ENCODE measurements around the gene CEACAM1. TPM values are rescaled to one million over a fixed set of nuclear protein-coding genes. Genes with fewer than 3 reads are reported as not detected.

CEACAM1 gene
- total RNA-seq, 1 donor from 2014 or later, result 0.46 TPM

DNA sequence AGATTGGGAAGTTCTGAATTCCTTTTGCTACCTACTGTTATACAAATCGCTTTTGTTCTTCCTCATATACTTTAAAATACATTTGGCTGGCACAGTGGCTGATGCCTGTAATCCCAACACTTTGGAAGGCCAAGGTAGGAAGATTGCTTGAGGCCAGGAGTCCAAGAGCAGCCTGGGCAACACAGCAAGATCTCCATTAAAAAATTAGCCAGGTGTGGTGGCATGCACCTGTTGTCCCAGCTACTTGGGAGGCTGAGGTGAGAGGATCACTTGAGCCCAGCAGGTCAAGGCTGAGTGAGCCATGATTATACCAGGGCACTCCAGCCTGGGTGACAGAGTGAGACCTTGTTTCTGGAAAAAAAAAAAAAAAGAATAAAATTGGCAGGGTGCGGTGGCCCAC, 51.2 kb downstream of the CEACAM1 start:
- H3K4me3 ChIP-seq (ENCODE audit: low read depth, low read length), result no peak overlapping the region
- no peak for DNase-seq (ENCODE audit: low read depth)
- TF ChIP-seq, protein P1, sequence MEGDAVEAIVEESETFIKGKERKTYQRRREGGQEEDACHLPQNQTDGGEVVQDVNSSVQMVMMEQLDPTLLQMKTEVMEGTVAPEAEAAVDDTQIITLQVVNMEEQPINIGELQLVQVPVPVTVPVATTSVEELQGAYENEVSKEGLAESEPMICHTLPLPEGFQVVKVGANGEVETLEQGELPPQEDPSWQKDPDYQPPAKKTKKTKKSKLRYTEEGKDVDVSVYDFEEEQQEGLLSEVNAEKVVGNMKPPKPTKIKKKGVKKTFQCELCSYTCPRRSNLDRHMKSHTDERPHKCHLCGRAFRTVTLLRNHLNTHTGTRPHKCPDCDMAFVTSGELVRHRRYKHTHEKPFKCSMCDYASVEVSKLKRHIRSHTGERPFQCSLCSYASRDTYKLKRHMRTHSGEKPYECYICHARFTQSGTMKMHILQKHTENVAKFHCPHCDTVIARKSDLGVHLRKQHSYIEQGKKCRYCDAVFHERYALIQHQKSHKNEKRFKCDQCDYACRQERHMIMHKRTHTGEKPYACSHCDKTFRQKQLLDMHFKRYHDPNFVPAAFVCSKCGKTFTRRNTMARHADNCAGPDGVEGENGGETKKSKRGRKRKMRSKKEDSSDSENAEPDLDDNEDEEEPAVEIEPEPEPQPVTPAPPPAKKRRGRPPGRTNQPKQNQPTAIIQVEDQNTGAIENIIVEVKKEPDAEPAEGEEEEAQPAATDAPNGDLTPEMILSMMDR (conservative IDR thresholded peaks at IDR 0.05; ENCODE audit: low read depth, low read length), result no peak

DNA sequence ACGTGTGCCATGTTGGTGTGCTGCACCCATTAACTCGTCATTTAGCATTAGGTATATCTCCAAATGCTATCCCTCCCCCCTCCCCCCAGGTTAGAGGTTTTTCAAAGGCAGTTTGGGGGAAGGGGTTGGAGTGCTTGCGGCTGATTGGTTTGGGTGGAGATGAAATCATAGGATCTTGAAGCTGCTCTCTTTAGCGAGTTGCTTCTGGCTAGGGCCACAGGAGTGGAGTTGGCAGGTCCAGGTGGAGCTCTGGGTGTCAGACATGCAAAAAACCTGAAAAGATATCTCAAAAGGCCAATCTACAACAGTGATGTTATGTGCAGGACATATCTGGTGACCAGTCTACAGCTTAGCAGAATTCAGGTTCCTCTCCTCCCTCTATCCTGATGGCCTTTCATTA, 52.9 kb downstream of the CEACAM1 start:
- DNase-seq (ENCODE audit: low read depth), result no peak
- TF ChIP-seq, protein P1 (conservative IDR thresholded peaks at IDR 0.05; ENCODE audit: low read depth, low read length), result no peak
- no peak overlapping the region for H3K4me3 ChIP-seq (ENCODE audit: low read depth, low read length)

DNA sequence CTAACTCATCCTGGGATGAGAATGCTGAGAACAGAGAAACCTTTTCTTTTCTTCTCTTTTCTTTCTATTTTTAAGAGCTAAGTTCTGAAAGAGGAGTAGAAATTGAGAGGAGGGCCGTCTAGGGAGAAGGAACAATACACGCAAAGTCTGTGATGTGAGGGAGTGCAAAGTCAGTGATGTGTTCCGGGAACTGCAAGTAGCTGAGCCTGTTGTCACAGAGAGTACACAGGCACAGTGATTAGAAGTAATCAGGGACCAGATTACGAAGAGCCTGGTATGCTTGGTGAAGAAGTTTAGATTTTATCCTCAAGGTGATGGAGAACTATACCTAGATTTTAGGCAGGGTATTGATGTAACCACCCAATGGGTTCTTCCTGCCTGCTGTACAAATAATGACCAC, 53.5 kb downstream of the CEACAM1 start:
- no peak overlapping the region for H3K4me3 ChIP-seq (ENCODE audit: low read depth, low read length)
- no peak for DNase-seq (ENCODE audit: low read depth)
- TF ChIP-seq, protein P1 (conservative IDR thresholded peaks at IDR 0.05; ENCODE audit: low read depth, low read length), result no peak

DNA sequence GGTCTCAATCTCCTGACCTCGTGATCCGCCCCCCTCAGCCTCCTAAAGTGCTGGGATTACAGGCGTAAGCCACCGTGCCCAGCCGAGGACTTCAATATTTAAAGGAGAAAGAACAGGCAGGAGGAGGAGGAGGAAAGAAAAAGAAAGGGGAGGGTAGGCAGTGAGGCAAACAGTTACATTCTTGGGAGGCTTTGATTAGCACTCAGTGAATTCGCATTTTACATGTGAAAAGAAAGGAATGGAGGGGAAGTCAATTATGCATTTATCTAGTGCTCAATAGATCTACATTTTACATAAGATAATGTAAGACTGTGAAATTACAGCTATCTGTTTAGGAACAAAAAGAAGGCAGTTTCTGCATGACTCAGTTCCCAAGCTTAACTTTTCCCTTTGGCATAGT, 54.6 kb downstream of the CEACAM1 start:
- TF ChIP-seq, protein P1 (conservative IDR thresholded peaks at IDR 0.05; ENCODE audit: low read depth, low read length), result no peak
- no peak overlapping the region for H3K4me3 ChIP-seq (ENCODE audit: low read depth, low read length)
- no peak for DNase-seq (ENCODE audit: low read depth)

DNA sequence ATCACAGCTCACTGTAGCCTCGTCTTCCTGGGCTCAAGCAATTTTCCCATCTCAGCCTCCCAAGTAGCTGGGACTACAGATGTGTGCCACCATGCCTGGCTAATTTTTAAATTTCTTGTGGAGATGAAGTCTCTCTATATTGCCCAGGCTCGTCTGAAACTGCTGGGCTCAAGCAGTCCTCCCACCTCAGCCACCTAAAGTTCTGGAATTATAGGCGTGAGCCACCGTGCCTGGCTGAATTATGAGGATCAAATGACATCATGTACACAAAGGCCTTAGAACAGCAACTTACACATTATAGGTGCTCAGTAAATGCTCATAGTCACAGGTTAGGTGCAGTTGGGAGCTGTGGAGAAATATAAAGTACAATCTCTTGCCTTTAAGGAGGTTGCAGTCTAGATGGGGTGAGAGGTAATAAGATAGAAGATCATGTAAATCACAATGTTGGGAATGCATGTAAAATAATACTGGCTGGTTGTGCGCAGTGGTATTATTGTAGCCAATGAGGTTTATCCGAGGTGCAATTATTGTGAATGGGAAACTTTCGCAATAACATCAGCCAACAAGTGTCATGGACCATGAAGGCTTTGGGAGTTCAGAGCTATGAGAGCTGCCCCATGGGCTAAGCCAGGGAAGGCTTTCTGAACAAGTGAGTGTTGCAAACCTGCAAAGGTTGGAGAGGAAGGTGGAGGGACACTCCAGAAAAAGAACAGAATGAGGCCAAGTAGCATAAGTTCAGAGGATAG, 55.7 kb downstream of the CEACAM1 start:
- no peak for DNase-seq (ENCODE audit: low read depth)
- no peak overlapping the region for H3K4me3 ChIP-seq (ENCODE audit: low read depth, low read length)
- TF ChIP-seq, protein P1 (conservative IDR thresholded peaks at IDR 0.05; ENCODE audit: low read depth, low read length), result no peak

DNA sequence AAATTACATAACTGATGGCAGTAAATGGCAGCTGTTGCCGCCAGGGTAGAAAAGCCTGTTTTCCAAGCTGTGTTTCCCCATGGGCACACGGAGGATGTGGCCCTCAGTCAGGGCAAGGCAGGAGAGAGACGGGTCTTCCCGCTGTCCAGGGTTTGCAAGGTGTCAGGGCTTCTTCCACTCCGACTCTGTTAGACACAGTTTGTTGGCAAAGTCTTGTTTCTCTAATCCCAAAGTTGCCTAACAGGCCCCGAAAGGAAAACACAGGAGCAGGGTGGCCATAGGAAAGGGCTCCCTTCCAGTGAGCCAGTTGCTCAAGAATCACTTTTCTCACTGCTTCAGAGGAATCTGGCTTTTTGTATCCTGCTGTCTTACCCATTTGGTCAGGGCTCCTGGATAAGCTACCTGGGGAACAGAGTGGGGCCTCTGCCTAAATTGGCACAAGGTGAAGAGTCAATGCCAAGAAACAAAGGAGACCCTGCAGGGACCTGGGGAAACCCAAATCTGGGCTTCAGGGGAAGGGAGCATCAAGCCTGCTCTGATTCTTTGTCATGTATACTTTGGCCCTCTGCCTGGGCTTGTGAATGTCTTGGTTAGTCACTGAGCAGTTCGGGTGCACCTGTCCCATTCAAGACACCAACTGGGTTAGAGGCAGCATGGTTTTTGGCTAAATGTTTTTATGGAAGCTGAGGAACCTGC, 56.6 kb downstream of the CEACAM1 start:
- TF ChIP-seq, protein P1 (conservative IDR thresholded peaks at IDR 0.05; ENCODE audit: low read depth, low read length), result no peak
- DNase-seq (ENCODE audit: low read depth), result no peak
- no peak overlapping the region for H3K4me3 ChIP-seq (ENCODE audit: low read depth, low read length)
